ENCODE data around the gene SDCBP2. TPM values are rescaled to one million over a fixed set of nuclear protein-coding genes. Genes with fewer than 3 reads are reported as not detected.

SDCBP2 gene
- total and polyA plus RNA-seq, 10 of the 15 experiments (the other 5 are each of a cell fraction or from before 2014, with no cell fraction given): 0.16 to 2.4 (median 1.1) TPM; not detected in 1

DNA sequence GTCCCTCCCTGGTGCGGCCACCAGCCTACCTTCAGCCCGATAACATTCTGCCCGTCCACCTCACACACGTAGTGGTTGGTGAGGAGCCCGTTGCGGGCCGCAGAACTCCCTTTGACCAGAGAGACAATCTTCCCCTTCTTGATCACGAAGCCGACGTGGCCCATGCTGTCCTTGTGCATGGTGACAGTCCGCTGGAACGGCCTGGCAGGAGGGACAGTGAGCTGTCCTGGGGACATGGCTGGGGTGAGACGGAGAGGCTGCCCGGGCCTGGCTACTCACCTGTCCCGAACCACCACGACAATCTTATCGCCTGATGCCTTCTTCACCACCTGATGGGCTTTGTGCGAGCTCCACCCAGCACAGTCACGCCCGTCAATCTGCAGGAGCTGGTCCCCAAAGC, 16.6 kb downstream of the SDCBP2 start (continued):
- TF ChIP-seq ZBED1 (IDR thresholded peaks at IDR 0.05; ENCODE audit: borderline replicate concordance) (no peak), DPF2 (IDR thresholded peaks at IDR 0.05) (no peak), ZNF274 (IDR thresholded peaks at IDR 0.05; ENCODE audit: insufficient read depth, insufficient read length) (no peak), RUNX3 (IDR thresholded peaks at IDR 0.05; ENCODE audit: low read length) (no peak), MEF2B (IDR thresholded peaks at IDR 0.05; ENCODE audit: partially characterized antibody, poor library complexity, severe bottlenecking) (no peak)
- TF ChIP-seq, protein P1, sequence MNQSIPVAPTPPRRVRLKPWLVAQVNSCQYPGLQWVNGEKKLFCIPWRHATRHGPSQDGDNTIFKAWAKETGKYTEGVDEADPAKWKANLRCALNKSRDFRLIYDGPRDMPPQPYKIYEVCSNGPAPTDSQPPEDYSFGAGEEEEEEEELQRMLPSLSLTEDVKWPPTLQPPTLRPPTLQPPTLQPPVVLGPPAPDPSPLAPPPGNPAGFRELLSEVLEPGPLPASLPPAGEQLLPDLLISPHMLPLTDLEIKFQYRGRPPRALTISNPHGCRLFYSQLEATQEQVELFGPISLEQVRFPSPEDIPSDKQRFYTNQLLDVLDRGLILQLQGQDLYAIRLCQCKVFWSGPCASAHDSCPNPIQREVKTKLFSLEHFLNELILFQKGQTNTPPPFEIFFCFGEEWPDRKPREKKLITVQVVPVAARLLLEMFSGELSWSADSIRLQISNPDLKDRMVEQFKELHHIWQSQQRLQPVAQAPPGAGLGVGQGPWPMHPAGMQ (IDR thresholded peaks at IDR 0.05; ENCODE audit: borderline replicate concordance): no peak
- TF ChIP-seq, protein P2, sequence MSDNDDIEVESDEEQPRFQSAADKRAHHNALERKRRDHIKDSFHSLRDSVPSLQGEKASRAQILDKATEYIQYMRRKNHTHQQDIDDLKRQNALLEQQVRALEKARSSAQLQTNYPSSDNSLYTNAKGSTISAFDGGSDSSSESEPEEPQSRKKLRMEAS (IDR thresholded peaks at IDR 0.05; ENCODE audit: low read depth, low read length): no peak
- TF ChIP-seq, protein P3, sequence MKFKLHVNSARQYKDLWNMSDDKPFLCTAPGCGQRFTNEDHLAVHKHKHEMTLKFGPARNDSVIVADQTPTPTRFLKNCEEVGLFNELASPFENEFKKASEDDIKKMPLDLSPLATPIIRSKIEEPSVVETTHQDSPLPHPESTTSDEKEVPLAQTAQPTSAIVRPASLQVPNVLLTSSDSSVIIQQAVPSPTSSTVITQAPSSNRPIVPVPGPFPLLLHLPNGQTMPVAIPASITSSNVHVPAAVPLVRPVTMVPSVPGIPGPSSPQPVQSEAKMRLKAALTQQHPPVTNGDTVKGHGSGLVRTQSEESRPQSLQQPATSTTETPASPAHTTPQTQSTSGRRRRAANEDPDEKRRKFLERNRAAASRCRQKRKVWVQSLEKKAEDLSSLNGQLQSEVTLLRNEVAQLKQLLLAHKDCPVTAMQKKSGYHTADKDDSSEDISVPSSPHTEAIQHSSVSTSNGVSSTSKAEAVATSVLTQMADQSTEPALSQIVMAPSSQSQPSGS (IDR thresholded peaks at IDR 0.05; ENCODE audit: low read length): no peak

DNA sequence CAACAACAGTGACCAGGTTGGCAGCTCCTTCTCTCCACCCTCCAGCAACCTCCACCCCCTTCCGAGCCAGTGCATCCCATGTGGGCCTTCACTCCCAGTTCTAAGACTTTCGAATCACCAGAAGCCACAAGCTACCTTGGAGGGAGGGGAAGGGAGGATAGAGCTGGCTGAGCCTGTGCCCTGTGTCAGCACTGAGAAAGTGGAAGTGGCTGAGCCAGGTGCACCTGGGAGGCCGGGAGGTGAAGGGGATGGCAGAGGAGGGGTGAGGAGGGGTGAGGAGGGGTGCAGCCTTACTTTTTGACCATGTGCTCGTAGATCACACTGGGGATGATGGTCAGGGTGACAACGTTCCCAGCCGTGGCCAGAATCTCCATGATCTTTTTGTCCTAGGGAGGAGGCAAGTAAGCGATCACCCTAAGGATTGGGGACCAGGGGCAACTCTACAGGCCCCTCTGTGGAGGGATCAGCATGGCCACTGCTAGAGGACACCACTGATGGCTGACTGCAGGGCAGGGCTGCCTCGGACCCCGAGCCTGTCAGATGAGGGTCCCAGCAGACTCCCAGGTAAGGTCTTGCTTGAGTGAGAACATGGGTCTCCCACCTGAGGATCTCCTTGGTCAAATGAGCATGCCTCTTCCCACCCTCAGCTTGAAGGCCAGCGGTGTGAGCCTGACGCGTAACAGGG, 18.3 kb downstream of the SDCBP2 start:
- H4K20me1 ChIP-seq (ENCODE audit: control insufficient read depth, insufficient read depth): no peaks in the 10 kb centered on the region
- H3K4me1 ChIP-seq (ENCODE audit: control insufficient read depth, insufficient read depth, low read length): no peaks in the 10 kb centered on the region
- H3K9ac ChIP-seq (ENCODE audit: control insufficient read depth, insufficient read depth, low read length): no peak overlapping the region
- in situ Hi-C loops (cut with MboI) (loop anchor here (5.0 kb wide), 1 partner anchor 127 kb away; no protein-coding TSS in a partner anchor), intact Hi-C loops (cut with micrococcal nuclease; ENCODE audit: unreplicated experiment) (loop anchor here (5.0 to 10.0 kb wide), 2 partner anchors 87 to 464 kb away; no protein-coding TSS in a partner anchor)
- no peak overlapping the region for H3K27ac ChIP-seq (ENCODE audit: control insufficient read depth, insufficient read depth)
- 38% methylated on average over 12 of the region's 12 CpGs for WGBS (ENCODE audit: insufficient coverage, insufficient replicate concordance, low lambda C conversion rate, missing lambda C conversion rate)
- ATAC-seq (no peak), DNase-seq (ENCODE audit: low read depth, low spot score) (no peak), FAIRE-seq (no peak)
- H3K4me3 ChIP-seq: no peak overlapping the region
- ChIA-PET CTCF (interaction anchor here (1.0 to 2.7 kb wide), 4 partner anchors 87 to 193 kb away, joined by 3 to 55 read pairs (median 3); no protein-coding TSS in a partner anchor), POLR2A (no interaction called here), RAD21 (ENCODE audit: unreplicated experiment) (no interaction called here), SMC1A (ENCODE audit: uncharacterized antibody, unreplicated experiment) (interaction anchor here (0.9 to 1.0 kb wide), 2 partner anchors 126 to 193 kb away, joined by 3 read pairs; no protein-coding TSS in a partner anchor)
- no peaks in the 10 kb centered on the region for H3K9me3 ChIP-seq (replicated peaks; ENCODE audit: control insufficient read depth, insufficient read depth, low read length)
- H2AFZ ChIP-seq (ENCODE audit: control insufficient read depth, low read depth, low read length): no peak overlapping the region
- no peaks in the 10 kb centered on the region for H3K36me3 ChIP-seq (ENCODE audit: control insufficient read depth in 2 of 2, insufficient read depth in 2 of 2, low read length in 1 of 2)
- BruUV-seq (replicated peaks): no TSS peak
- no peak overlapping the region for H3K4me2 ChIP-seq (ENCODE audit: control insufficient read depth, insufficient read depth)
- no peaks in the 10 kb centered on the region for H3K27me3 ChIP-seq (replicated peaks in 1 of 2; ENCODE audit: control insufficient read depth in 2 of 2, insufficient read depth in 2 of 2, low read length in 1 of 2)
- no peaks in the 10 kb centered on the region for H3K79me2 ChIP-seq (ENCODE audit: control insufficient read depth, insufficient read depth, low read length)
- no peak for TF ChIP-seq SUZ12 (IDR thresholded peaks at IDR 0.05; ENCODE audit: unreplicated experiment)
- TF ChIP-seq RB1 (IDR thresholded peaks at IDR 0.05; ENCODE audit: borderline replicate concordance): no peak
- TF ChIP-seq GABPA (IDR thresholded peaks at IDR 0.05; ENCODE audit: low read depth): no peak
- TF ChIP-seq ETV6 (conservative IDR thresholded peaks at IDR 0.05 in 1 of 2, IDR thresholded peaks at IDR 0.05 in 1 of 2; ENCODE audit: borderline replicate concordance in 1 of 2, low read depth in 1 of 2): no peak
- TF ChIP-seq FOS (IDR thresholded peaks at IDR 0.05; ENCODE audit: borderline replicate concordance, extremely low read depth, insufficient read length): no peak
- TF ChIP-seq FOXM1 (IDR thresholded peaks at IDR 0.05; ENCODE audit: low read depth, low read length): no peak
- TF ChIP-seq, protein P4, sequence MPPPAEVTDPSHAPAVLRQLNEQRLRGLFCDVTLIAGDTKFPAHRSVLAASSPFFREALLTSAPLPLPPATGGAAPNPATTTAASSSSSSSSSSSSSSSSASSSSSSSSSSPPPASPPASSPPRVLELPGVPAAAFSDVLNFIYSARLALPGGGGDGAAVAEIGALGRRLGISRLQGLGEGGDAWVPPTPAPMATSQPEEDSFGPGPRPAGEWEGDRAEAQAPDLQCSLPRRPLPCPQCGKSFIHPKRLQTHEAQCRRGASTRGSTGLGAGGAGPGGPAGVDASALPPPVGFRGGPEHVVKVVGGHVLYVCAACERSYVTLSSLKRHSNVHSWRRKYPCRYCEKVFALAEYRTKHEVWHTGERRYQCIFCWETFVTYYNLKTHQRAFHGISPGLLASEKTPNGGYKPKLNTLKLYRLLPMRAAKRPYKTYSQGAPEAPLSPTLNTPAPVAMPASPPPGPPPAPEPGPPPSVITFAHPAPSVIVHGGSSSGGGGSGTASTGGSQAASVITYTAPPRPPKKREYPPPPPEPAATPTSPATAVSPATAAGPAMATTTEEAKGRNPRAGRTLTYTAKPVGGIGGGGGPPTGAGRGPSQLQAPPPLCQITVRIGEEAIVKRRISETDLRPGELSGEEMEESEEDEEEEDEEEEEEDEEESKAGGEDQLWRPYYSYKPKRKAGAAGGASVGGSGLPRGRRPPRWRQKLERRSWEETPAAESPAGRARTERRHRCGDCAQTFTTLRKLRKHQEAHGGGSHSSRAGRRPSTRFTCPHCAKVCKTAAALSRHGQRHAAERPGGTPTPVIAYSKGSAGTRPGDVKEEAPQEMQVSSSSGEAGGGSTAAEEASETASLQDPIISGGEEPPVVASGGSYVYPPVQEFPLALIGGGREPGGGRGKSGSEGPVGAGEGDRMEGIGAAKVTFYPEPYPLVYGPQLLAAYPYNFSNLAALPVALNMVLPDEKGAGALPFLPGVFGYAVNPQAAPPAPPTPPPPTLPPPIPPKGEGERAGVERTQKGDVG (CRISPR knock-in tag; IDR thresholded peaks at IDR 0.05): no peak
- no peak for TF ChIP-seq CBFB (IDR thresholded peaks at IDR 0.05; ENCODE audit: low read depth)
- TF ChIP-seq ZBED1 (IDR thresholded peaks at IDR 0.05; ENCODE audit: borderline replicate concordance): no peak

Data from GM12878 (cell line).